Activated gamma-delta T cell treated with Interleukin-2 at 50 U/mL for 16 hours (primary cell): ENCODE data around the gene ACTN3.
"Not testable (repeated sequence)": the region's sequence is repeated elsewhere in the genome, so short reads cannot be mapped to it uniquely, and the experiment has no call there.

ENCODE experiments used
- DNase-seq: peaks from one replicate; pipeline ENCODE4 v3.0.0-alpha.2; 2020

ACTN3 gene

GRCh38 chr11:66546368-66546965, at the start of gene ACTN3:
Gene ACTN3, plus strand, starts transcription at chr11:66546903. Its CDS starts 35 bp downstream, at chr11:66546938.
- no peak for DNase-seq

- no peak for DNase-seq
Measured at GRCh38 chr11:66497206-66497605, 49.5 kb upstream of the ACTN3 start.

- no peak for DNase-seq
Measured at GRCh38 chr11:66498506-66498905, 48.2 kb upstream of the ACTN3 start.

- DNase-seq = no peak
Measured at GRCh38 chr11:66505276-66505816, 41.4 kb upstream of the ACTN3 start.

- no peak for DNase-seq
Measured at GRCh38 chr11:66509131-66509561, 37.6 kb upstream of the ACTN3 start.

GRCh38 chr11:66510271-66510989, 36.3 kb upstream of the ACTN3 start, which contains the start of gene BBS1:
Gene BBS1, plus strand, starts transcription at chr11:66510635. Its CDS starts 25 bp downstream, at chr11:66510660.
- peak; percentile 80 for DNase-seq

- no peak for DNase-seq
Measured at GRCh38 chr11:66510990-66511339, 35.7 kb upstream of the ACTN3 start.

GRCh38 chr11:66523611-66524010, 23.1 kb upstream of the ACTN3 start:
- DNase-seq = no peak

GRCh38 chr11:66524304-66525040, 22.2 kb upstream of the ACTN3 start:
- no peak for DNase-seq

GRCh38 chr11:66529069-66529468, 17.6 kb upstream of the ACTN3 start:
- no peak for DNase-seq

GRCh38 chr11:66529655-66530054, 17.0 kb upstream of the ACTN3 start:
- no peak for DNase-seq

GRCh38 chr11:66530927-66531709, 15.6 kb upstream of the ACTN3 start:
- DNase-seq = no peak

- DNase-seq = no peak
Measured at GRCh38 chr11:66531841-66532240, 14.9 kb upstream of the ACTN3 start.

GRCh38 chr11:66532784-66533183, 13.9 kb upstream of the ACTN3 start:
- DNase-seq = no peak

- DNase-seq = no peak
Measured at GRCh38 chr11:66539170-66539869, 7.4 kb upstream of the ACTN3 start.

GRCh38 chr11:66539870-66540213, 6.9 kb upstream of the ACTN3 start:
- no peak for DNase-seq

GRCh38 chr11:66540598-66540997, 6.1 kb upstream of the ACTN3 start:
- DNase-seq = not testable (repeated sequence)

- DNase-seq = no peak
Measured at GRCh38 chr11:66541892-66542291, 4.8 kb upstream of the ACTN3 start.

GRCh38 chr11:66542362-66542761, 4.3 kb upstream of the ACTN3 start:
- no peak for DNase-seq

- peak; percentile 75 for DNase-seq
Measured at GRCh38 chr11:66543263-66544107, 3.2 kb upstream of the ACTN3 start.

GRCh38 chr11:66544952-66545351, 1.8 kb upstream of the ACTN3 start:
- not testable (repeated sequence) for DNase-seq
